ENCODE data around the gene TACSTD2.

The TACSTD2 gene

GRCh38 chr1:58597076-58597475, 20.0 kb upstream of the TACSTD2 start:
- no peak overlapping the region for H3K27ac ChIP-seq
- TF ChIP-seq, protein P1, sequence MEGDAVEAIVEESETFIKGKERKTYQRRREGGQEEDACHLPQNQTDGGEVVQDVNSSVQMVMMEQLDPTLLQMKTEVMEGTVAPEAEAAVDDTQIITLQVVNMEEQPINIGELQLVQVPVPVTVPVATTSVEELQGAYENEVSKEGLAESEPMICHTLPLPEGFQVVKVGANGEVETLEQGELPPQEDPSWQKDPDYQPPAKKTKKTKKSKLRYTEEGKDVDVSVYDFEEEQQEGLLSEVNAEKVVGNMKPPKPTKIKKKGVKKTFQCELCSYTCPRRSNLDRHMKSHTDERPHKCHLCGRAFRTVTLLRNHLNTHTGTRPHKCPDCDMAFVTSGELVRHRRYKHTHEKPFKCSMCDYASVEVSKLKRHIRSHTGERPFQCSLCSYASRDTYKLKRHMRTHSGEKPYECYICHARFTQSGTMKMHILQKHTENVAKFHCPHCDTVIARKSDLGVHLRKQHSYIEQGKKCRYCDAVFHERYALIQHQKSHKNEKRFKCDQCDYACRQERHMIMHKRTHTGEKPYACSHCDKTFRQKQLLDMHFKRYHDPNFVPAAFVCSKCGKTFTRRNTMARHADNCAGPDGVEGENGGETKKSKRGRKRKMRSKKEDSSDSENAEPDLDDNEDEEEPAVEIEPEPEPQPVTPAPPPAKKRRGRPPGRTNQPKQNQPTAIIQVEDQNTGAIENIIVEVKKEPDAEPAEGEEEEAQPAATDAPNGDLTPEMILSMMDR (conservative IDR thresholded peaks at IDR 0.05), result no peak

- no peak overlapping the region for H3K27ac ChIP-seq
- TF ChIP-seq, protein P1 (conservative IDR thresholded peaks at IDR 0.05), result no peak
Observed at GRCh38 chr1:58596631-58597052, 19.6 kb upstream of the TACSTD2 start.

- H3K27ac ChIP-seq, result no peak overlapping the region
- TF ChIP-seq, protein P1 (conservative IDR thresholded peaks at IDR 0.05), result no peak
Observed at GRCh38 chr1:58594546-58594945, 17.5 kb upstream of the TACSTD2 start.

DNA sequence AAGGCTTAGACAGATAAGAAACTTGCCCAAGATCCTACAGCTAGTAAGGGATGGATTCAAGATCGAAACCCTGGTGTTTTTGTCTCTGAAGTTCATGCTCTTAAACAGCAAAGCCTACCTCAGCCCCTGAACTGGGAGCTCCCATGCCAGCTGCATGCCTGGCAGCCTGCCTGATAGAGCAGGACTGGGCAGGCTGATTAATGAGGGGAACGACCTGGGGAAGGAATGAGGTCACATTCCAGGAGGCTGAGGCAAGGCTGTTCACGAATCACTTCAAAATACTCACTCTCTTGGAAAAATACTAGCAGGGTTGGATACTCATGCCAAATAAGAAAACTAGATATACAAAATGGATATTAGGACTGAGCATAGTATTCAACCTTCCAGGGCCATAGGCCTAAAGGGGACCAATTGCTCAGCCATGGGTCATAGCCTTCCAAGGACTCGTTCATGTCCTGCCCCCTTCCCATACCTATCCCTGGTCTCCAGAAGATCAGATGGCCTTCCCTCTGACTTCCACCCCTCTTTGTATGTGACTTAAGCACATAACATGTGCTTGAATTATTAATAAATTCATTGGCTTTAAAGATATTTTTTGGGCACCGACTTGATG, 15.6 kb upstream of the TACSTD2 start:
- TF ChIP-seq, protein P1 (conservative IDR thresholded peaks at IDR 0.05), result no peak
- no peak overlapping the region for H3K27ac ChIP-seq

- TF ChIP-seq, protein P1 (conservative IDR thresholded peaks at IDR 0.05), result no peak
- H3K27ac ChIP-seq, result no peak overlapping the region
Observed at GRCh38 chr1:58591806-58592205, 14.8 kb upstream of the TACSTD2 start.

- TF ChIP-seq, protein P1 (conservative IDR thresholded peaks at IDR 0.05), result no peak
- no peak overlapping the region for H3K27ac ChIP-seq
Observed at GRCh38 chr1:58590019-58590418, 13.0 kb upstream of the TACSTD2 start.

- no peak overlapping the region for H3K27ac ChIP-seq
- TF ChIP-seq, protein P1 (conservative IDR thresholded peaks at IDR 0.05), result no peak
Observed at GRCh38 chr1:58588396-58588795, 11.3 kb upstream of the TACSTD2 start.
